ENCODE data around the gene KIF13A. TPM values are rescaled to one million over a fixed set of nuclear protein-coding genes. Genes with fewer than 3 reads are reported as not detected.

KIF13A gene
- total RNA-seq, 3 donors from 2014 or later (not counting 1 experiment from before 2014, with no cell fraction given) = 15.0 to 26.4 (median 19.5) TPM

GRCh38 chr6:18031680-18032256 lies 44.3 kb upstream of the KIF13A start:
- H3K27ac ChIP-seq (ENCODE audit: low read length) = no peak overlapping the region
- Mint-ChIP-seq H3K27me3 (ENCODE audit: low read depth in 2 of 2) (peaks cover 0 to 10% of the 10 kb centered on the region in 2 donors), H3K4me1 (no peaks in the 10 kb centered on the region), H3K27ac (no peak overlapping the region), H3K36me3 (no peaks in the 10 kb centered on the region), H3K4me3 (no peak overlapping the region), H3K9me3 (no peaks in the 10 kb centered on the region)
- WGBS (ENCODE audit: insufficient coverage) = 81% methylated on average over 2 of the region's 2 CpGs
- TF ChIP-seq, protein P1, sequence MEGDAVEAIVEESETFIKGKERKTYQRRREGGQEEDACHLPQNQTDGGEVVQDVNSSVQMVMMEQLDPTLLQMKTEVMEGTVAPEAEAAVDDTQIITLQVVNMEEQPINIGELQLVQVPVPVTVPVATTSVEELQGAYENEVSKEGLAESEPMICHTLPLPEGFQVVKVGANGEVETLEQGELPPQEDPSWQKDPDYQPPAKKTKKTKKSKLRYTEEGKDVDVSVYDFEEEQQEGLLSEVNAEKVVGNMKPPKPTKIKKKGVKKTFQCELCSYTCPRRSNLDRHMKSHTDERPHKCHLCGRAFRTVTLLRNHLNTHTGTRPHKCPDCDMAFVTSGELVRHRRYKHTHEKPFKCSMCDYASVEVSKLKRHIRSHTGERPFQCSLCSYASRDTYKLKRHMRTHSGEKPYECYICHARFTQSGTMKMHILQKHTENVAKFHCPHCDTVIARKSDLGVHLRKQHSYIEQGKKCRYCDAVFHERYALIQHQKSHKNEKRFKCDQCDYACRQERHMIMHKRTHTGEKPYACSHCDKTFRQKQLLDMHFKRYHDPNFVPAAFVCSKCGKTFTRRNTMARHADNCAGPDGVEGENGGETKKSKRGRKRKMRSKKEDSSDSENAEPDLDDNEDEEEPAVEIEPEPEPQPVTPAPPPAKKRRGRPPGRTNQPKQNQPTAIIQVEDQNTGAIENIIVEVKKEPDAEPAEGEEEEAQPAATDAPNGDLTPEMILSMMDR (IDR thresholded peaks at IDR 0.05) = no peak
- intact Hi-C loops (cut with micrococcal nuclease) = no loop called here
- ATAC-seq = no peak
- no peaks in the 10 kb centered on the region for H3K27me3 ChIP-seq (ENCODE audit: control insufficient read depth, insufficient read depth, low read length)
- no peaks in the 10 kb centered on the region for H3K9me3 ChIP-seq (ENCODE audit: control insufficient read depth, insufficient read depth, low read length)
- no peak overlapping the region for H3K4me3 ChIP-seq (ENCODE audit: low read length)
- no peaks in the 10 kb centered on the region for H3K4me1 ChIP-seq (ENCODE audit: control insufficient read depth, insufficient read depth, low read length)
- no peaks in the 10 kb centered on the region for H3K36me3 ChIP-seq (ENCODE audit: control insufficient read depth, insufficient read depth, low read length)
- no peak for DNase-seq

DNA sequence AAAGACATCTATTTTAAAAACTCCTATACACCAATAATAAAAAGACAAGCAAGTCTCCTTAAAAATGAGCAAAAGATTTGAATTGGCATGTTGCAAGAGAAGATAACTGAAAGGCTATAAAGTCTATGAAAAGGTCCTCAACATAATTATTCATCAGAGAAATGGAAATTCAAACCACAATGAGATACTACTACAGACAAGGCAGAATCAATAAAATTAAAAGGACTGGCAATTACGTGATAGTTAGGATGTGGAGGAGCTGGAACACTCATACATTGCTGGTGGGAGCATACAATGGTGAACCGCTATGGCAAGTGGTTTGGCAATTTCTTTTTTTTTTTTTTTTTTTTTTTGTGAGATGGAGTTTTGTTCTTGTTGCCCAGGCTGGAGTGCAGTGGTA lies 43.8 kb upstream of the KIF13A start:
- Mint-ChIP-seq H3K27ac (no peak overlapping the region), H3K4me1 (no peaks in the 10 kb centered on the region), H3K36me3 (no peaks in the 10 kb centered on the region), H3K9me3 (no peaks in the 10 kb centered on the region), H3K27me3 (ENCODE audit: low read depth in 2 of 2) (peaks cover 0 to 7% of the 10 kb centered on the region in 2 donors), H3K4me3 (no peak overlapping the region)
- DNase-seq = no peak
- H3K27me3 ChIP-seq (ENCODE audit: control insufficient read depth, insufficient read depth, low read length) = no peaks in the 10 kb centered on the region
- 83% methylated on average over 1 of the region's 2 CpGs for WGBS (ENCODE audit: insufficient coverage)
- H3K27ac ChIP-seq (ENCODE audit: low read length) = no peak overlapping the region
- intact Hi-C loops (cut with micrococcal nuclease) = no loop called here
- no peaks in the 10 kb centered on the region for H3K9me3 ChIP-seq (ENCODE audit: control insufficient read depth, insufficient read depth, low read length)
- no peak for ATAC-seq
- no peaks in the 10 kb centered on the region for H3K4me1 ChIP-seq (ENCODE audit: control insufficient read depth, insufficient read depth, low read length)
- H3K4me3 ChIP-seq (ENCODE audit: low read length) = no peak overlapping the region
- TF ChIP-seq, protein P1 (IDR thresholded peaks at IDR 0.05) = no peak
- H3K36me3 ChIP-seq (ENCODE audit: control insufficient read depth, insufficient read depth, low read length) = no peaks in the 10 kb centered on the region

GRCh38 chr6:18028332-18028731 lies 40.9 kb upstream of the KIF13A start:
- no peak overlapping the region for H3K4me3 ChIP-seq (ENCODE audit: low read length)
- Mint-ChIP-seq H3K9me3 (no peaks in the 10 kb centered on the region), H3K4me3 (no peak overlapping the region), H3K27me3 (ENCODE audit: low read depth in 2 of 2) (peaks cover 0 to 5% of the 10 kb centered on the region in 2 donors), H3K27ac (no peak overlapping the region), H3K36me3 (no peaks in the 10 kb centered on the region), H3K4me1 (no peaks in the 10 kb centered on the region)
- TF ChIP-seq, protein P1 (IDR thresholded peaks at IDR 0.05) = no peak
- no peaks in the 10 kb centered on the region for H3K4me1 ChIP-seq (ENCODE audit: control insufficient read depth, insufficient read depth, low read length)
- H3K36me3 ChIP-seq (ENCODE audit: control insufficient read depth, insufficient read depth, low read length) = no peaks in the 10 kb centered on the region
- H3K9me3 ChIP-seq (ENCODE audit: control insufficient read depth, insufficient read depth, low read length) = no peaks in the 10 kb centered on the region
- H3K27me3 ChIP-seq (ENCODE audit: control insufficient read depth, insufficient read depth, low read length) = no peaks in the 10 kb centered on the region
- no peak overlapping the region for H3K27ac ChIP-seq (ENCODE audit: low read length)
- WGBS (ENCODE audit: insufficient coverage) = no CpG with 5 or more reads among the region's 2 CpGs
- ATAC-seq (no peak), DNase-seq (no peak)
- intact Hi-C loops (cut with micrococcal nuclease) = no loop called here

GRCh38 chr6:18025596-18025995 lies 38.2 kb upstream of the KIF13A start:
- no peak for DNase-seq
- Mint-ChIP-seq H3K4me1 (no peaks in the 10 kb centered on the region), H3K27ac (no peak overlapping the region), H3K27me3 (ENCODE audit: low read depth in 2 of 2) (no peaks in the 10 kb centered on the region), H3K9me3 (no peaks in the 10 kb centered on the region), H3K36me3 (no peaks in the 10 kb centered on the region), H3K4me3 (no peak overlapping the region)
- Histone ChIP-seq H3K4me3 (ENCODE audit: low read length) (no peak overlapping the region), H3K9me3 (ENCODE audit: control insufficient read depth, insufficient read depth, low read length) (no peaks in the 10 kb centered on the region), H3K4me1 (ENCODE audit: control insufficient read depth, insufficient read depth, low read length) (no peaks in the 10 kb centered on the region), H3K27ac (ENCODE audit: low read length) (no peak overlapping the region), H3K36me3 (ENCODE audit: control insufficient read depth, insufficient read depth, low read length) (no peaks in the 10 kb centered on the region), H3K27me3 (ENCODE audit: control insufficient read depth, insufficient read depth, low read length) (no peaks in the 10 kb centered on the region)
- WGBS (ENCODE audit: insufficient coverage) = 96% methylated on average over 4 of the region's 6 CpGs
- intact Hi-C loops (cut with micrococcal nuclease) = no loop called here
- TF ChIP-seq, protein P1 (IDR thresholded peaks at IDR 0.05) = no peak
- ATAC-seq = no peak

All from natural killer cell (primary cell).